Activated B cell treated with CpG ODN at 0.5 μM for 24 hours (primary cell): ENCODE data around the gene RINT1. TPM values are rescaled to one million over a fixed set of nuclear protein-coding genes. Genes with fewer than 3 reads are reported as not detected.
"Not testable (repeated sequence)": the region's sequence is repeated elsewhere in the genome, so short reads cannot be mapped to it uniquely, and the experiment has no call there.

ENCODE experiments used
- ATAC-seq: fragments of 200-7000 bp; cut with Tn5 transposase; one replicate; pipeline ENCODE4 v1.10.0; 2021; ENCODE audit warnings: low read depth, mild to moderate bottlenecking, moderate library complexity
- CTCF ChIA-PET: fragments of 350-600 bp; sonication (Branson Sonifier 250); formaldehyde crosslinking; loops from one replicate; lab custom pipeline; 2021; ENCODE audit warnings: antibody characterized with exemption; lab: Charles Lee
- POLR2A ChIA-PET: fragments of 350-600 bp; sonication (Branson Sonifier 250); formaldehyde crosslinking; loops from one replicate; lab custom pipeline; 2021; ENCODE audit warnings: antibody characterized with exemption; lab: Charles Lee
- DNase-seq: peaks from one replicate; pipeline ENCODE4 v3.0.0; 2022
- H3K27ac Mint-ChIP-seq: one replicate; pipeline ENCODE4 v1.8.0; 2020; ENCODE audit warnings: mixed read lengths
- H3K27me3 Mint-ChIP-seq: one replicate; pipeline ENCODE4 v1.8.0; 2021; ENCODE audit warnings: mixed read lengths
- H3K36me3 Mint-ChIP-seq: one replicate; pipeline ENCODE4 v1.8.0; 2021; ENCODE audit warnings: low read depth, mixed read lengths
- H3K4me1 Mint-ChIP-seq: one replicate; pipeline ENCODE4 v1.8.0; 2021; ENCODE audit warnings: mixed read lengths
- H3K4me3 Mint-ChIP-seq: one replicate; pipeline ENCODE4 v1.8.0; 2020; ENCODE audit warnings: mild to moderate bottlenecking, mixed read lengths
- H3K9me3 Mint-ChIP-seq: one replicate; pipeline ENCODE4 v1.8.0; 2020; ENCODE audit warnings: mixed read lengths
- CTCF ChIP-seq: fragments of 200-600 bp; IDR thresholded peaks from one replicate; pipeline ENCODE4 v1.8.0; 2022; ENCODE audit warnings: antibody characterized with exemption, mild to moderate bottlenecking
- intact Hi-C: fragments of 100-400 bp; cut with micrococcal nuclease; formaldehyde crosslinking; loops from one replicate; pipeline ENCODE4 v1.15.1; 2024
- total RNA-seq: library from RNA; stranded (reverse); gene quantifications from 2 replicates; pipeline ENCODE4 v1.2.3, GENCODE V29; 2022

Gene RINT1
- total RNA-seq, 1 donor from 2014 or later: 35.5 TPM

- peak; percentile 73 for DNase-seq
- Mint-ChIP-seq H3K27ac (peak within 1 kb of the TSS; percentile 82), H3K36me3 (peaks cover 5% of the 10 kb centered on the region), H3K4me3 (peak within 1 kb of the TSS; percentile 93), H3K27me3 (no peaks in the 10 kb centered on the region), H3K4me1 (peaks cover 27% of the 10 kb centered on the region), H3K9me3 (no peaks in the 10 kb centered on the region)
- peak; percentile 94 for ATAC-seq
- intact Hi-C loops: loop anchor here (1.0 to 5.0 kb wide), 5 partner anchors 10 to 763 kb away; partner anchors contain the start of genes RINT1 and SRPK2
- POLR2A ChIA-PET: interaction anchor here (0.6 to 4.4 kb wide), 3 partner anchors 8 to 197 kb away, joined by 3 to 24 read pairs (median 7); partner anchors contain the start of gene RINT1
- TF ChIP-seq CTCF: no peak
- CTCF ChIA-PET: no interaction called here
Observed at GRCh38 chr7:105521717-105522463, 10.1 kb upstream of the RINT1 start, which contains the start of gene PUS7. PUS7 (minus strand) TSS chr7:105522271; CDS start chr7:105508512, 13,759 bp downstream.

GRCh38 chr7:105524423-105524822 is 7.6 kb upstream of the RINT1 start:
- ATAC-seq, H3K4me3 Mint-ChIP-seq, CTCF ChIA-PET, H3K27ac Mint-ChIP-seq, H3K36me3 Mint-ChIP-seq, H3K27me3 Mint-ChIP-seq, H3K9me3 Mint-ChIP-seq, DNase-seq: not testable (repeated sequence)
- intact Hi-C loops: loop anchor here (5.0 kb wide), 1 partner anchor 172 kb away; no protein-coding TSS in a partner anchor
- peaks cover 27% of the 10 kb centered on the region for H3K4me1 Mint-ChIP-seq
- POLR2A ChIA-PET: interaction anchor here (0.6 to 4.4 kb wide), 2 partner anchors 8 to 1648 kb away, joined by 7 to 24 read pairs; partner anchors contain the start of gene RINT1

GRCh38 chr7:105524840-105525239 is 7.2 kb upstream of the RINT1 start:
- intact Hi-C loops: loop anchor here (5.0 kb wide), 1 partner anchor 173 kb away; no protein-coding TSS in a partner anchor
- Mint-ChIP-seq H3K4me3 (no peak overlapping the region), H3K9me3 (no peaks in the 10 kb centered on the region), H3K4me1 (peaks cover 24% of the 10 kb centered on the region), H3K27ac (no peak overlapping the region), H3K36me3 (peaks cover 1% of the 10 kb centered on the region), H3K27me3 (no peaks in the 10 kb centered on the region)
- DNase-seq (no peak), ATAC-seq (no peak)
- POLR2A ChIA-PET: interaction anchor here (0.6 kb wide), 1 partner anchor 1647 kb away, joined by 7 read pairs; no protein-coding TSS in a partner anchor
- TF ChIP-seq CTCF: no peak
- CTCF ChIA-PET: no interaction called here

- H3K27ac Mint-ChIP-seq, intact Hi-C loops, H3K4me3 Mint-ChIP-seq, H3K36me3 Mint-ChIP-seq, CTCF ChIA-PET, DNase-seq, H3K9me3 Mint-ChIP-seq, POLR2A ChIA-PET, ATAC-seq, H3K27me3 Mint-ChIP-seq: not testable (repeated sequence)
- H3K4me1 Mint-ChIP-seq: peaks cover 28% of the 10 kb centered on the region
Observed at GRCh38 chr7:105527737-105528136, 4.3 kb upstream of the RINT1 start.

GRCh38 chr7:105530126-105530525 is 1.9 kb upstream of the RINT1 start:
- intact Hi-C loops: loop anchor here (5.0 kb wide), 2 partner anchors 1323 to 1637 kb away; partner anchors contain the start of genes HBP1 and ORC5
- Mint-ChIP-seq H3K4me3 (peak overlapping the region; percentile 38), H3K27ac (no peak overlapping the region), H3K9me3 (no peaks in the 10 kb centered on the region), H3K4me1 (peaks cover 33% of the 10 kb centered on the region), H3K27me3 (no peaks in the 10 kb centered on the region), H3K36me3 (peaks cover 14% of the 10 kb centered on the region)
- no peak for TF ChIP-seq CTCF
- ATAC-seq (no peak), DNase-seq (no peak)
- POLR2A ChIA-PET: interaction anchor here (0.7 to 1.0 kb wide), 3 partner anchors 9 to 540 kb away, joined by 3 to 5 read pairs (median 3); no protein-coding TSS in a partner anchor
- CTCF ChIA-PET: no interaction called here

- Mint-ChIP-seq H3K4me3 (peak overlapping the region; percentile 38), H3K9me3 (no peaks in the 10 kb centered on the region), H3K27me3 (no peaks in the 10 kb centered on the region), H3K4me1 (peaks cover 31% of the 10 kb centered on the region), H3K36me3 (peaks cover 14% of the 10 kb centered on the region), H3K27ac (no peak overlapping the region)
- POLR2A ChIA-PET: interaction anchor here (0.7 to 1.0 kb wide), 3 partner anchors 9 to 540 kb away, joined by 3 to 5 read pairs (median 3); no protein-coding TSS in a partner anchor
- DNase-seq (no peak), ATAC-seq (no peak)
- no peak for TF ChIP-seq CTCF
- CTCF ChIA-PET: no interaction called here
- intact Hi-C loops: loop anchor here (5.0 kb wide), 2 partner anchors 1323 to 1637 kb away; partner anchors contain the start of genes HBP1 and ORC5
Observed at GRCh38 chr7:105530546-105530945, 1.5 kb upstream of the RINT1 start.
